ENCODE results near the gene VEGFC.

The VEGFC gene, protein sequence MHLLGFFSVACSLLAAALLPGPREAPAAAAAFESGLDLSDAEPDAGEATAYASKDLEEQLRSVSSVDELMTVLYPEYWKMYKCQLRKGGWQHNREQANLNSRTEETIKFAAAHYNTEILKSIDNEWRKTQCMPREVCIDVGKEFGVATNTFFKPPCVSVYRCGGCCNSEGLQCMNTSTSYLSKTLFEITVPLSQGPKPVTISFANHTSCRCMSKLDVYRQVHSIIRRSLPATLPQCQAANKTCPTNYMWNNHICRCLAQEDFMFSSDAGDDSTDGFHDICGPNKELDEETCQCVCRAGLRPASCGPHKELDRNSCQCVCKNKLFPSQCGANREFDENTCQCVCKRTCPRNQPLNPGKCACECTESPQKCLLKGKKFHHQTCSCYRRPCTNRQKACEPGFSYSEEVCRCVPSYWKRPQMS

DNA sequence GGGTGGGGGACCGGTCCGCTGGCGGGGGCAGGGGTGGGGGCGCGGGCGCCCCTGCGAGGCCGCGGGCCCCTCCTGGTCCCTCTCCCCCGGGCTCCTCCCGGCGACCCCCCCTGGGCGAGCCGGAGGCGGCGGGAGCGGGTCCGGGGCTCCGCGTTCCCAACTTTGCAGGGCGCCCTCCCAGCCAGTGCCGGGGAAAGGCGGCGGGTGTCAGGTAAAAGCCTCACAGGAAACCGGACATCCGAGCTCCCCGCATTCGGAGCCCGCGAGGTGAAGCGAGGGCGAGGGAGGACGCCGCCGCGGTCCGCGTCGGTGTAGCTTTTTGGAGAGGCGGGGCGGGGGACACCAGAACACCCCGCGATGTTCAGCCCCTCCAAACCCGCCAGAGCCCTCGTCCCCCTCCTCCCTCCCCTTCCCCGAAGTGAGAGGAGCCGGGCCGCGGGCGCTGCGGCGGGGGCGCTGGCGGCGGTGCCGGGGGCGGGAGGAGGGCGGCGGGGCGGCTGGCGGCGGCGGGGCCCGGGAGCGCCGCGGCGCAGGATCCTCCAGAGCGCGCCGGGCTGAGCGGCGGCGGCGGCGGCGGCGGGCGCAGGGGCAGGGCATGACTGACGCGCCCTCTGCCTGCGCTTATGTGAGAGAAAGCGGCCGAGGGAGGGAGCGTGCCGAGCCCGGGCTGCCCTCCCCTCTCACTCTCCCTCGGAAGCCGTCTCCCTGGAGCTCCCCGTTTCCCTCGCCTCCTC lies at the start of gene VEGFC:
Gene VEGFC (minus strand): TSS at position 597 of the 734 bp plus-strand sequence. CDS start 611 bp downstream, outside the sequence.
- peaks cover 8 to 9% of the 10 kb centered on the region in 2 donors for H3K27me3 ChIP-seq (ENCODE audit: control insufficient read depth in 2 of 2, insufficient read depth in 2 of 2, low read length in 2 of 2)
- H3K4me3 ChIP-seq (ENCODE audit: low read length in 2 of 2): peak within 1 kb of the TSS; percentile 35 to 68
- H3K9me3 ChIP-seq (ENCODE audit: control insufficient read depth in 2 of 2, low read length in 2 of 2): no peaks in the 10 kb centered on the region
- peak within 1 kb of the TSS in 1 of 2 donors; percentile 38 for H3K27ac ChIP-seq (ENCODE audit: low read depth in 2 of 2, low read length in 2 of 2)
- no peaks in the 10 kb centered on the region for H3K4me1 ChIP-seq (ENCODE audit: control insufficient read depth in 2 of 2, insufficient read depth in 2 of 2, low read length in 2 of 2)
- H3K36me3 ChIP-seq (ENCODE audit: control insufficient read depth in 2 of 2, insufficient read depth in 2 of 2, low read length in 2 of 2): no peaks in the 10 kb centered on the region
- H3K9ac ChIP-seq (ENCODE audit: low read depth in 1 of 2, low read length in 2 of 2): peak within 1 kb of the TSS in 1 of 2 donors; percentile 12

GRCh38 chr4:176841711-176842112 lies 49.0 kb upstream of the VEGFC start:
- Histone ChIP-seq H3K4me3 (ENCODE audit: low read length in 2 of 2) (no peak overlapping the region), H3K9me3 (ENCODE audit: control insufficient read depth in 2 of 2, low read length in 2 of 2) (peaks cover 0 to 2% of the 10 kb centered on the region in 2 donors), H3K27ac (ENCODE audit: low read depth in 2 of 2, low read length in 2 of 2) (no peak overlapping the region), H3K9ac (ENCODE audit: low read depth in 1 of 2, low read length in 2 of 2) (no peak overlapping the region), H3K36me3 (ENCODE audit: control insufficient read depth in 2 of 2, insufficient read depth in 2 of 2, low read length in 2 of 2) (no peaks in the 10 kb centered on the region), H3K27me3 (ENCODE audit: control insufficient read depth in 2 of 2, insufficient read depth in 2 of 2, low read length in 2 of 2) (no peaks in the 10 kb centered on the region), H3K4me1 (ENCODE audit: control insufficient read depth in 2 of 2, insufficient read depth in 2 of 2, low read length in 2 of 2) (no peaks in the 10 kb centered on the region)

GRCh38 chr4:176840166-176840565 lies 47.4 kb upstream of the VEGFC start:
- Histone ChIP-seq H3K9me3 (ENCODE audit: control insufficient read depth in 2 of 2, low read length in 2 of 2) (peaks cover 0 to 2% of the 10 kb centered on the region in 2 donors), H3K27ac (ENCODE audit: low read depth in 2 of 2, low read length in 2 of 2) (no peak overlapping the region), H3K36me3 (ENCODE audit: control insufficient read depth in 2 of 2, insufficient read depth in 2 of 2, low read length in 2 of 2) (no peaks in the 10 kb centered on the region), H3K4me3 (ENCODE audit: low read length in 2 of 2) (no peak overlapping the region), H3K4me1 (ENCODE audit: control insufficient read depth in 2 of 2, insufficient read depth in 2 of 2, low read length in 2 of 2) (no peaks in the 10 kb centered on the region), H3K27me3 (ENCODE audit: control insufficient read depth in 2 of 2, insufficient read depth in 2 of 2, low read length in 2 of 2) (no peaks in the 10 kb centered on the region), H3K9ac (ENCODE audit: low read depth in 1 of 2, low read length in 2 of 2) (no peak overlapping the region)

DNA sequence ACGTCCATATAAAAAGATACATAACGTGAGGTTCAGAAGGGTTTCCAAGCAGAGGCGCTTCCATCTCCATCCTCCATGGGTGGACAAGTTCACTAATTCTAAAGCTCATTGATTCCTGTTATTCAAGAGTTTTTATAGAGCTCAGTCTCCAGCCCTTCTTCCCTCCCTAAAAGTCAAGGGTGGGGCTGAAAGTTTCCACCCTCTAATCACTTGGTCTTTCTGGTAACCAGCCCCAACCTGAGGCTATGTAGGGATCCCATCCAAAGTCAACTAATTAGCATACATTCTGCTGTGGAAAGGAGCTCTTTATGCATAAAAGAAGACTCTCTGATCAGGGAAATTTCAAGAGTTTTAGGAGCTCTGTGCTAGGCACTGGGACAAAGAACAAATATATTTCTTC lies 46.9 kb upstream of the VEGFC start:
- Histone ChIP-seq H3K4me3 (ENCODE audit: low read length in 2 of 2) (no peak overlapping the region), H3K4me1 (ENCODE audit: control insufficient read depth in 2 of 2, insufficient read depth in 2 of 2, low read length in 2 of 2) (no peaks in the 10 kb centered on the region), H3K9ac (ENCODE audit: low read depth in 1 of 2, low read length in 2 of 2) (no peak overlapping the region), H3K9me3 (ENCODE audit: control insufficient read depth in 2 of 2, low read length in 2 of 2) (peaks cover 0 to 2% of the 10 kb centered on the region in 2 donors), H3K36me3 (ENCODE audit: control insufficient read depth in 2 of 2, insufficient read depth in 2 of 2, low read length in 2 of 2) (no peaks in the 10 kb centered on the region), H3K27ac (ENCODE audit: low read depth in 2 of 2, low read length in 2 of 2) (no peak overlapping the region), H3K27me3 (ENCODE audit: control insufficient read depth in 2 of 2, insufficient read depth in 2 of 2, low read length in 2 of 2) (no peaks in the 10 kb centered on the region)

- H3K27ac ChIP-seq (ENCODE audit: low read depth in 2 of 2, low read length in 2 of 2): no peak overlapping the region
- no peaks in the 10 kb centered on the region for H3K9me3 ChIP-seq (ENCODE audit: control insufficient read depth in 2 of 2, low read length in 2 of 2)
- no peaks in the 10 kb centered on the region for H3K27me3 ChIP-seq (ENCODE audit: control insufficient read depth in 2 of 2, insufficient read depth in 2 of 2, low read length in 2 of 2)
- no peaks in the 10 kb centered on the region for H3K36me3 ChIP-seq (ENCODE audit: control insufficient read depth in 2 of 2, insufficient read depth in 2 of 2, low read length in 2 of 2)
- no peak overlapping the region for H3K9ac ChIP-seq (ENCODE audit: low read depth in 1 of 2, low read length in 2 of 2)
- H3K4me1 ChIP-seq (ENCODE audit: control insufficient read depth in 2 of 2, insufficient read depth in 2 of 2, low read length in 2 of 2): no peaks in the 10 kb centered on the region
- no peak overlapping the region for H3K4me3 ChIP-seq (ENCODE audit: low read length in 2 of 2)
Observed at GRCh38 chr4:176838601-176839433, 46.1 kb upstream of the VEGFC start.

GRCh38 chr4:176837169-176837895 lies 44.6 kb upstream of the VEGFC start:
- H3K27me3 ChIP-seq (ENCODE audit: control insufficient read depth in 2 of 2, insufficient read depth in 2 of 2, low read length in 2 of 2): no peaks in the 10 kb centered on the region
- H3K36me3 ChIP-seq (ENCODE audit: control insufficient read depth in 2 of 2, insufficient read depth in 2 of 2, low read length in 2 of 2): no peaks in the 10 kb centered on the region
- H3K9me3 ChIP-seq (ENCODE audit: control insufficient read depth in 2 of 2, low read length in 2 of 2): no peaks in the 10 kb centered on the region
- H3K4me3 ChIP-seq (ENCODE audit: low read length in 2 of 2): no peak overlapping the region
- H3K27ac ChIP-seq (ENCODE audit: low read depth in 2 of 2, low read length in 2 of 2): no peak overlapping the region
- H3K9ac ChIP-seq (ENCODE audit: low read depth in 1 of 2, low read length in 2 of 2): no peak overlapping the region
- H3K4me1 ChIP-seq (ENCODE audit: control insufficient read depth in 2 of 2, insufficient read depth in 2 of 2, low read length in 2 of 2): no peaks in the 10 kb centered on the region

DNA sequence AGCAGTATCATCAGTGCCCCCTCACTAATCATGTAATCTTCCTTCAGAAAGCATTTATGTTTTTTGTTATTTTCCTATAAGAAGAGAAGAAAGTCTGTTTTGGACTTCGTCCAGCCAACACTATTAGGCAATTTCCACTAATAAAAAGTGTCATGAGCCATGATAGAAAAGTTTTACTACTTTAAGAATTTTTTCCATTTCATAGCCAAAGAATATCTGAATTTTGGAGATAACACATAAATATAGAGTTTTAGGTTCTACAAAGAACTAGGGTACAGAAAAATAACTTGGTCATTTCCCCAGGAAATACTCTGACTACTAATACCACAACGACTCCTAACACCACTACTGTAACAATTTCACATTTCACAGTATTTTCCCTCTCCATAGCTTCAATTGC lies 41.8 kb upstream of the VEGFC start:
- no peaks in the 10 kb centered on the region for H3K9me3 ChIP-seq (ENCODE audit: control insufficient read depth in 2 of 2, low read length in 2 of 2)
- no peaks in the 10 kb centered on the region for H3K36me3 ChIP-seq (ENCODE audit: control insufficient read depth in 2 of 2, insufficient read depth in 2 of 2, low read length in 2 of 2)
- no peak overlapping the region for H3K27ac ChIP-seq (ENCODE audit: low read depth in 2 of 2, low read length in 2 of 2)
- H3K4me3 ChIP-seq (ENCODE audit: low read length in 2 of 2): no peak overlapping the region
- no peaks in the 10 kb centered on the region for H3K27me3 ChIP-seq (ENCODE audit: control insufficient read depth in 2 of 2, insufficient read depth in 2 of 2, low read length in 2 of 2)
- no peaks in the 10 kb centered on the region for H3K4me1 ChIP-seq (ENCODE audit: control insufficient read depth in 2 of 2, insufficient read depth in 2 of 2, low read length in 2 of 2)
- no peak overlapping the region for H3K9ac ChIP-seq (ENCODE audit: low read depth in 1 of 2, low read length in 2 of 2)

GRCh38 chr4:176833400-176834175 lies 40.9 kb upstream of the VEGFC start:
- Histone ChIP-seq H3K4me1 (ENCODE audit: control insufficient read depth in 2 of 2, insufficient read depth in 2 of 2, low read length in 2 of 2) (no peaks in the 10 kb centered on the region), H3K36me3 (ENCODE audit: control insufficient read depth in 2 of 2, insufficient read depth in 2 of 2, low read length in 2 of 2) (no peaks in the 10 kb centered on the region), H3K9me3 (ENCODE audit: control insufficient read depth in 2 of 2, low read length in 2 of 2) (no peaks in the 10 kb centered on the region), H3K27ac (ENCODE audit: low read depth in 2 of 2, low read length in 2 of 2) (no peak overlapping the region), H3K9ac (ENCODE audit: low read depth in 1 of 2, low read length in 2 of 2) (no peak overlapping the region), H3K4me3 (ENCODE audit: low read length in 2 of 2) (no peak overlapping the region), H3K27me3 (ENCODE audit: control insufficient read depth in 2 of 2, insufficient read depth in 2 of 2, low read length in 2 of 2) (no peaks in the 10 kb centered on the region)

- H3K36me3 ChIP-seq (ENCODE audit: control insufficient read depth in 2 of 2, insufficient read depth in 2 of 2, low read length in 2 of 2): no peaks in the 10 kb centered on the region
- no peaks in the 10 kb centered on the region for H3K9me3 ChIP-seq (ENCODE audit: control insufficient read depth in 2 of 2, low read length in 2 of 2)
- no peaks in the 10 kb centered on the region for H3K27me3 ChIP-seq (ENCODE audit: control insufficient read depth in 2 of 2, insufficient read depth in 2 of 2, low read length in 2 of 2)
- H3K9ac ChIP-seq (ENCODE audit: low read depth in 1 of 2, low read length in 2 of 2): no peak overlapping the region
- H3K4me3 ChIP-seq (ENCODE audit: low read length in 2 of 2): no peak overlapping the region
- no peaks in the 10 kb centered on the region for H3K4me1 ChIP-seq (ENCODE audit: control insufficient read depth in 2 of 2, insufficient read depth in 2 of 2, low read length in 2 of 2)
- no peak overlapping the region for H3K27ac ChIP-seq (ENCODE audit: low read depth in 2 of 2, low read length in 2 of 2)
Observed at GRCh38 chr4:176830971-176831370, 38.2 kb upstream of the VEGFC start.

Measured in mucosa of rectum (tissue), 2 donors.